Gastroesophageal sphincter (tissue), 4 donors: ENCODE data around the gene SPRR5. TPM values are rescaled to one million over a fixed set of nuclear protein-coding genes. Genes with fewer than 3 reads are reported as not detected.

Experiments
- ATAC-seq: fragments of 150-250 bp; one replicate; pipeline ENCODE4 v1.9.1; 2016; ENCODE audit warnings: mild to moderate bottlenecking, moderate library complexity
- H3K27ac ChIP-seq, 4 donors: fragments of 200-600 bp; sonication (generic) in 3 of 4; 1 replicate in 3 of 4; 2 replicates in 1 of 4; pipeline ENCODE4 v1.5.1; 2016 to 2019
- H3K27me3 ChIP-seq: fragments of 200-600 bp; sonication (generic); one replicate; pipeline ENCODE4 v1.5.1; 2019
- H3K36me3 ChIP-seq, 2 donors: fragments of 200-600 bp; sonication (generic); one replicate each; pipeline ENCODE4 v1.5.1; 2019; ENCODE audit warnings: control low read depth in 1 of 2
- H3K4me1 ChIP-seq, 3 donors: fragments of 200-600 bp; sonication (generic); 1 replicate in 2 of 3; 2 replicates in 1 of 3; pipeline ENCODE4 v1.5.1; 2016 to 2019; ENCODE audit warnings: control low read depth in 2 of 3
- H3K4me3 ChIP-seq, 2 donors: fragments of 200-600 bp; sonication (generic); one replicate each; pipeline ENCODE4 v1.5.1; 2019; ENCODE audit warnings: mild to moderate bottlenecking in 1 of 2, moderate library complexity in 1 of 2
- H3K9me3 ChIP-seq, 3 donors: fragments of 200-600 bp; sonication (generic); one replicate each; pipeline ENCODE4 v1.5.1; 2017 to 2019; ENCODE audit warnings: control low read depth in 2 of 3
- CTCF ChIP-seq, 4 experiments: fragments of 200-600 bp in 2 of 4; fragments of 450-650 bp in 2 of 4; sonication (generic) in 1 of 4; IDR thresholded peaks; one replicate each; pipeline ENCODE4 v1.5.1; 2017 to 2019; ENCODE audit warnings: antibody characterized with exemption in 4 of 4, mild to moderate bottlenecking in 2 of 4, moderate library complexity in 2 of 4
- EP300 ChIP-seq: sonication (generic); formaldehyde crosslinking; IDR thresholded peaks from one replicate; pipeline ENCODE4 v1.6.1; 2017; ENCODE audit warnings: antibody characterized with exemption, mild to moderate bottlenecking
- POLR2A ChIP-seq, 2 donors: fragments of 450-650 bp; IDR thresholded peaks; one replicate each; pipeline ENCODE4 v1.6.1; 2017; ENCODE audit warnings: antibody characterized with exemption in 2 of 2, mild to moderate bottlenecking in 2 of 2, moderate library complexity in 1 of 2
- POLR2AphosphoS5 ChIP-seq: sonication (generic); formaldehyde crosslinking; IDR thresholded peaks from one replicate; pipeline ENCODE4 v1.6.1; 2017; ENCODE audit warnings: antibody characterized with exemption
- WGBS, 2 donors: methylation state at CpG; one replicate each; pipeline ENCODE4 v1.1.5; 2018; ENCODE audit warnings: low coverage in 1 of 2; 5-methylcytosine and 5-hydroxymethylcytosine counted together
- total RNA-seq, 4 donors: library from RNA; depleted of rRNA; stranded (reverse); fragments of >200 nt; gene quantifications; one replicate each; pipeline ENCODE4 v1.1.0, GENCODE V29; 2016

The SPRR5 gene
- total RNA-seq, 4 donors from 2014 or later: not detected

- no peaks in the 10 kb centered on the region for H3K9me3 ChIP-seq
- H3K27ac ChIP-seq: no peak overlapping the region
- no peaks in the 10 kb centered on the region for H3K27me3 ChIP-seq
- no peak overlapping the region for H3K4me3 ChIP-seq
- TF ChIP-seq POLR2A (IDR thresholded peaks at IDR 0.05): no peak
- ATAC-seq: no peak
- no peaks in the 10 kb centered on the region for H3K36me3 ChIP-seq
- 61 to 84% methylated on average over 5 to 6 of the region's 7 CpGs for WGBS, 2 donors
- H3K4me1 ChIP-seq: no peaks in the 10 kb centered on the region
These were observed 14.4 kb downstream of the SPRR5 start for GRCh38 chr1:152961226-152961891.

DNA sequence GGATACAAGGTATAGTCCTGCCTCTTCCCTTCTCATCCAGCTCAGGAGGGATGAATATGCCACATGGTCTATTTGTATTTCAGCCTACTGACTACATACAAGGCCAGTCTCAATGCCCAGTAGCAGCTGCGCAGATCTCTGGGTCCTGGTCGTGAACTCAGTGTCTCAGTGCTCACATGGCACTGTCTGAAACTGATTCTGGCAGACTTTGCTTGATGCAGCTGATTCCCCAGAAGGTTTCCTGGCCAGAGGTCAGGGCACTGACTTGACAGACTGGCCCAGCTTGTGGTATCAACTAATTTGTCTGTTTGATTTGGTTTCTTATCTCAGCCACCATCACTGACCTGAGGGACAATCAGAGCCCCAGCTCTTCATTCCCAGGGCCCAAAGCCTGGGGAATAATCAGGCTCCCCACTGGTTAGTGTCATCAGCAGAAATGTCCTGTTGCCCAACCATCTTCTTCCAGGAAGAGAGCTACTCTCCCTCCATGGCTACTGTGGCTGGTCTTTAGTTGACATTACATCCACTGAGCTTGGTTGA is 15.9 kb downstream of the SPRR5 start:
- TF ChIP-seq CTCF (IDR thresholded peaks at IDR 0.05) (no peak), POLR2A (IDR thresholded peaks at IDR 0.05) (no peak), EP300 (no peak), POLR2AphosphoS5 (no peak)
- Histone ChIP-seq H3K36me3 (no peaks in the 10 kb centered on the region), H3K27me3 (no peaks in the 10 kb centered on the region), H3K9me3 (no peaks in the 10 kb centered on the region), H3K4me3 (no peak overlapping the region), H3K4me1 (no peaks in the 10 kb centered on the region), H3K27ac (no peak overlapping the region)
- ATAC-seq: no peak
- WGBS, 2 donors: 75 to 76% methylated on average over 2 of the region's 2 CpGs

GRCh38 chr1:152964536-152964935 is 17.5 kb downstream of the SPRR5 start:
- Histone ChIP-seq H3K9me3 (no peaks in the 10 kb centered on the region), H3K27me3 (no peaks in the 10 kb centered on the region), H3K27ac (no peak overlapping the region), H3K4me1 (no peaks in the 10 kb centered on the region), H3K36me3 (no peaks in the 10 kb centered on the region), H3K4me3 (no peak overlapping the region)
- 77 to 100% methylated on average over 1 of the region's 1 CpG for WGBS, 2 donors
- TF ChIP-seq POLR2AphosphoS5 (no peak), EP300 (no peak), CTCF (IDR thresholded peaks at IDR 0.05) (no peak), POLR2A (IDR thresholded peaks at IDR 0.05) (no peak)
- no peak for ATAC-seq

GRCh38 chr1:152965853-152966252 is 18.8 kb downstream of the SPRR5 start:
- no peaks in the 10 kb centered on the region for H3K27me3 ChIP-seq
- TF ChIP-seq CTCF (IDR thresholded peaks at IDR 0.05): no peak
- TF ChIP-seq EP300: no peak
- no peak for TF ChIP-seq POLR2AphosphoS5
- TF ChIP-seq POLR2A (IDR thresholded peaks at IDR 0.05): no peak
- H3K27ac ChIP-seq: no peak overlapping the region
- no peak overlapping the region for H3K4me3 ChIP-seq
- no peaks in the 10 kb centered on the region for H3K36me3 ChIP-seq
- H3K4me1 ChIP-seq: no peaks in the 10 kb centered on the region
- 44 to 64% methylated on average over 2 to 4 of the region's 4 CpGs for WGBS, 2 donors
- no peaks in the 10 kb centered on the region for H3K9me3 ChIP-seq
- no peak for ATAC-seq

- WGBS, 2 donors: 55% methylated on average over 2 of the region's 7 CpGs; no CpG with 5 or more reads in 1 of the 2 donors
- ATAC-seq: no peak
- Histone ChIP-seq H3K9me3 (no peaks in the 10 kb centered on the region), H3K4me3 (no peak overlapping the region), H3K27ac (no peak overlapping the region), H3K27me3 (no peaks in the 10 kb centered on the region), H3K4me1 (no peaks in the 10 kb centered on the region), H3K36me3 (no peaks in the 10 kb centered on the region)
- no peak for TF ChIP-seq CTCF (IDR thresholded peaks at IDR 0.05)
- no peak for TF ChIP-seq EP300
- no peak for TF ChIP-seq POLR2AphosphoS5
These were observed 20.2 kb downstream of the SPRR5 start for GRCh38 chr1:152967201-152967600.
